Measurements from ENCODE around the gene PIP4K2B.

DNA sequence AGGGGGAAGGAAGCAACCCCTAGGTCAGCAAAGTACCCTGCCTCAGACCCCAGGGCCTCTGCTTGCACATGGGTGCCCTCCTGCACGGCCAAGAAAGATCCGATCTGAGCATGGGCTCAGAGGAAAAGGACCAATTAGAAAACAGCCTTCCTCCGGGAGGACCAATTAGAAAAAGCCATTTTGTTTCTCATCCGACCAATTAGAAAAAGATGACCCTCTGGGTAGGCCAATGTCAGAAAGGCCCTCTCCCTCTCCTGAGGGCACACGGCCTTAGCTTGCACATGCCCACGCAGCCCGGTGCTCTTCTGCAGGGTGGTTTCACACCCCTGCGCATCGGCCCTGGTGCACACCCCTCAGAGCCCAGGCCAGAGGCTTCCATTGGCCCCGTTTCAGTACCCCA, 74.3 kb downstream of the PIP4K2B start:
- TF ChIP-seq POLR2A (IDR thresholded peaks at IDR 0.05) (no peak), POLR2AphosphoS5 (IDR thresholded peaks at IDR 0.05; ENCODE audit: insufficient read depth in 1 of 2, low read depth in 1 of 2) (no peak)

Data from vagina (tissue), 2 donors.